Dendritic cell treated with granulocyte-macrophage colony-stimulating factor and Interleukin-4, amounts not matched to agents 40 ng/mL and 50 ng/mL, for 4 days (primary cell): Measurements from ENCODE around the gene EVC2.

ENCODE experiments used
- H3K27ac Mint-ChIP-seq: one replicate; pipeline ENCODE4 v1.8.0; 2022; ENCODE audit warnings: mild to moderate bottlenecking, mixed read lengths
- H3K27me3 Mint-ChIP-seq: one replicate; pipeline ENCODE4 v1.8.0; 2022; ENCODE audit warnings: mild to moderate bottlenecking, mixed read lengths
- H3K36me3 Mint-ChIP-seq: one replicate; pipeline ENCODE4 v1.8.0; 2022; ENCODE audit warnings: low read depth, mixed read lengths
- H3K4me1 Mint-ChIP-seq: one replicate; pipeline ENCODE4 v1.8.0; 2022; ENCODE audit warnings: low read depth, mixed read lengths
- H3K4me3 Mint-ChIP-seq: one replicate; pipeline ENCODE4 v1.8.0; 2022; ENCODE audit warnings: mild to moderate bottlenecking, moderate library complexity, mixed read lengths
- H3K9me3 Mint-ChIP-seq: one replicate; pipeline ENCODE4 v1.8.0; 2022; ENCODE audit warnings: mixed read lengths
- intact Hi-C: fragments of 100-400 bp; cut with micrococcal nuclease; formaldehyde crosslinking; loops from one replicate; pipeline ENCODE4 v1.15.0; 2022

Gene EVC2

GRCh38 chr4:5574386-5574785 is 134.0 kb downstream of the EVC2 start:
- no peak overlapping the region for H3K27ac Mint-ChIP-seq
- intact Hi-C loops = no loop called here
- no peaks in the 10 kb centered on the region for H3K36me3 Mint-ChIP-seq
- no peaks in the 10 kb centered on the region for H3K4me1 Mint-ChIP-seq
- H3K27me3 Mint-ChIP-seq = no peaks in the 10 kb centered on the region
- H3K4me3 Mint-ChIP-seq = no peak overlapping the region
- no peaks in the 10 kb centered on the region for H3K9me3 Mint-ChIP-seq

- intact Hi-C loops = no loop called here
- no peaks in the 10 kb centered on the region for H3K27me3 Mint-ChIP-seq
- H3K36me3 Mint-ChIP-seq = no peaks in the 10 kb centered on the region
- H3K27ac Mint-ChIP-seq = no peak overlapping the region
- H3K4me3 Mint-ChIP-seq = no peak overlapping the region
- no peaks in the 10 kb centered on the region for H3K4me1 Mint-ChIP-seq
- H3K9me3 Mint-ChIP-seq = no peaks in the 10 kb centered on the region
Measured at GRCh38 chr4:5573965-5574364, 134.4 kb downstream of the EVC2 start.

GRCh38 chr4:5572751-5573150 is 135.6 kb downstream of the EVC2 start:
- Mint-ChIP-seq H3K4me1 (no peaks in the 10 kb centered on the region), H3K27me3 (no peaks in the 10 kb centered on the region), H3K36me3 (no peaks in the 10 kb centered on the region)

GRCh38 chr4:5572114-5572513 is 136.2 kb downstream of the EVC2 start:
- H3K4me3 Mint-ChIP-seq = no peak overlapping the region
- no peaks in the 10 kb centered on the region for H3K36me3 Mint-ChIP-seq
- H3K4me1 Mint-ChIP-seq = no peaks in the 10 kb centered on the region
- H3K27ac Mint-ChIP-seq = no peak overlapping the region
- intact Hi-C loops = no loop called here
- H3K9me3 Mint-ChIP-seq = no peaks in the 10 kb centered on the region
- H3K27me3 Mint-ChIP-seq = no peaks in the 10 kb centered on the region

More at GRCh38 chr4:5572751-5573150, 135.6 kb downstream of the EVC2 start:
- H3K9me3 Mint-ChIP-seq = no peaks in the 10 kb centered on the region
- no peak overlapping the region for H3K4me3 Mint-ChIP-seq
- no peak overlapping the region for H3K27ac Mint-ChIP-seq
- intact Hi-C loops = no loop called here

GRCh38 chr4:5571646-5572045 is 136.7 kb downstream of the EVC2 start:
- no peaks in the 10 kb centered on the region for H3K9me3 Mint-ChIP-seq
- H3K27ac Mint-ChIP-seq = no peak overlapping the region
- H3K4me1 Mint-ChIP-seq = no peaks in the 10 kb centered on the region
- intact Hi-C loops = no loop called here
- H3K4me3 Mint-ChIP-seq = no peak overlapping the region
- H3K27me3 Mint-ChIP-seq = no peaks in the 10 kb centered on the region
- no peaks in the 10 kb centered on the region for H3K36me3 Mint-ChIP-seq

- intact Hi-C loops = no loop called here
- no peaks in the 10 kb centered on the region for H3K9me3 Mint-ChIP-seq
- H3K4me1 Mint-ChIP-seq = no peaks in the 10 kb centered on the region
Measured at GRCh38 chr4:5569451-5569850, 138.9 kb downstream of the EVC2 start.

GRCh38 chr4:5568931-5569330 is 139.4 kb downstream of the EVC2 start:
- intact Hi-C loops = no loop called here
- Mint-ChIP-seq H3K27ac (no peak overlapping the region), H3K4me1 (no peaks in the 10 kb centered on the region), H3K9me3 (no peaks in the 10 kb centered on the region), H3K27me3 (no peaks in the 10 kb centered on the region), H3K36me3 (no peaks in the 10 kb centered on the region), H3K4me3 (no peak overlapping the region)

More at GRCh38 chr4:5569451-5569850, 138.9 kb downstream of the EVC2 start:
- Mint-ChIP-seq H3K27me3 (no peaks in the 10 kb centered on the region), H3K27ac (no peak overlapping the region), H3K4me3 (no peak overlapping the region), H3K36me3 (no peaks in the 10 kb centered on the region)

GRCh38 chr4:5568336-5568735 is 140.0 kb downstream of the EVC2 start:
- Mint-ChIP-seq H3K4me1 (no peaks in the 10 kb centered on the region), H3K4me3 (no peak overlapping the region), H3K9me3 (no peaks in the 10 kb centered on the region), H3K27ac (no peak overlapping the region), H3K27me3 (no peaks in the 10 kb centered on the region), H3K36me3 (no peaks in the 10 kb centered on the region)
- intact Hi-C loops = no loop called here

GRCh38 chr4:5566991-5567390 is 141.4 kb downstream of the EVC2 start:
- intact Hi-C loops = no loop called here
- H3K4me3 Mint-ChIP-seq = no peak overlapping the region

GRCh38 chr4:5566526-5566925 is 141.8 kb downstream of the EVC2 start:
- Mint-ChIP-seq H3K9me3 (no peaks in the 10 kb centered on the region), H3K36me3 (no peaks in the 10 kb centered on the region), H3K4me1 (no peaks in the 10 kb centered on the region), H3K27ac (no peak overlapping the region), H3K27me3 (no peaks in the 10 kb centered on the region), H3K4me3 (no peak overlapping the region)
- intact Hi-C loops = no loop called here

More at GRCh38 chr4:5566991-5567390, 141.4 kb downstream of the EVC2 start:
- Mint-ChIP-seq H3K36me3 (no peaks in the 10 kb centered on the region), H3K27me3 (no peaks in the 10 kb centered on the region), H3K9me3 (no peaks in the 10 kb centered on the region), H3K27ac (no peak overlapping the region), H3K4me1 (no peaks in the 10 kb centered on the region)

GRCh38 chr4:5563856-5564255 is 144.5 kb downstream of the EVC2 start:
- H3K9me3 Mint-ChIP-seq = no peaks in the 10 kb centered on the region
- intact Hi-C loops = no loop called here
- no peaks in the 10 kb centered on the region for H3K27me3 Mint-ChIP-seq
- no peak overlapping the region for H3K4me3 Mint-ChIP-seq
- no peak overlapping the region for H3K27ac Mint-ChIP-seq
- H3K4me1 Mint-ChIP-seq = no peaks in the 10 kb centered on the region
- no peaks in the 10 kb centered on the region for H3K36me3 Mint-ChIP-seq

- Mint-ChIP-seq H3K27ac (no peak overlapping the region), H3K36me3 (no peaks in the 10 kb centered on the region), H3K9me3 (no peaks in the 10 kb centered on the region), H3K4me1 (no peaks in the 10 kb centered on the region), H3K27me3 (no peaks in the 10 kb centered on the region), H3K4me3 (no peak overlapping the region)
- intact Hi-C loops = no loop called here
Measured at GRCh38 chr4:5562476-5562875, 145.9 kb downstream of the EVC2 start.

GRCh38 chr4:5561286-5561685 is 147.1 kb downstream of the EVC2 start:
- Mint-ChIP-seq H3K4me3 (no peak overlapping the region), H3K27me3 (no peaks in the 10 kb centered on the region), H3K4me1 (no peaks in the 10 kb centered on the region), H3K36me3 (no peaks in the 10 kb centered on the region), H3K27ac (no peak overlapping the region), H3K9me3 (no peaks in the 10 kb centered on the region)
- intact Hi-C loops = no loop called here

GRCh38 chr4:5558502-5558901 is 149.9 kb downstream of the EVC2 start:
- peaks cover 5% of the 10 kb centered on the region for H3K4me1 Mint-ChIP-seq
- H3K36me3 Mint-ChIP-seq = no peaks in the 10 kb centered on the region
- no peaks in the 10 kb centered on the region for H3K27me3 Mint-ChIP-seq
- peaks cover under 1% of the 10 kb centered on the region for H3K9me3 Mint-ChIP-seq
- no peak overlapping the region for H3K27ac Mint-ChIP-seq
- no peak overlapping the region for H3K4me3 Mint-ChIP-seq
- intact Hi-C loops = no loop called here

GRCh38 chr4:5554376-5554775 is 154.0 kb downstream of the EVC2 start:
- H3K9me3 Mint-ChIP-seq = peaks cover 30% of the 10 kb centered on the region
- peaks cover 6% of the 10 kb centered on the region for H3K4me1 Mint-ChIP-seq
- H3K27me3 Mint-ChIP-seq = no peaks in the 10 kb centered on the region
- no peaks in the 10 kb centered on the region for H3K36me3 Mint-ChIP-seq
- intact Hi-C loops = no loop called here
- no peak overlapping the region for H3K4me3 Mint-ChIP-seq
- no peak overlapping the region for H3K27ac Mint-ChIP-seq
